Peyer's patch (tissue), 4 donors: ENCODE measurements around the gene TTC31. TPM values are rescaled to one million over a fixed set of nuclear protein-coding genes. Genes with fewer than 3 reads are reported as not detected.
"Not testable (repeated sequence)": the region's sequence is repeated elsewhere in the genome, so short reads cannot be mapped to it uniquely, and the experiment has no call there.

Experiments
- DNase-seq, 3 donors: peaks; one replicate each; pipeline ENCODE4 v3.0.0-alpha.2; 2017 to 2019
- H3K27ac ChIP-seq, 4 donors: fragments of 200-600 bp; sonication (generic); one replicate each; pipeline ENCODE4 v1.5.1; 2016 to 2019
- H3K27me3 ChIP-seq, 2 donors: fragments of 200-600 bp; sonication (generic); one replicate each; pipeline ENCODE4 v1.5.1; 2019
- H3K36me3 ChIP-seq, 3 donors: fragments of 200-600 bp; sonication (generic); one replicate each; pipeline ENCODE4 v1.5.1; 2016 to 2019
- H3K4me1 ChIP-seq, 4 donors: fragments of 200-600 bp; sonication (generic); one replicate each; pipeline ENCODE4 v1.5.1; 2016 to 2019
- H3K4me3 ChIP-seq, 4 donors: fragments of 200-600 bp; sonication (generic); 1 replicate in 3 of 4; 2 replicates in 1 of 4; pipeline ENCODE4 v1.5.1; 2016 to 2019; ENCODE audit warnings: mild to moderate bottlenecking in 1 of 4
- H3K9me3 ChIP-seq, 4 donors: fragments of 200-600 bp; sonication (generic); one replicate each; pipeline ENCODE4 v1.5.1; 2016 to 2019; ENCODE audit warnings: mild to moderate bottlenecking in 1 of 4
- CTCF ChIP-seq, 6 experiments: fragments of 450-650 bp in 4 of 6; fragments of 200-600 bp in 2 of 6; sonication (generic) in 1 of 6; IDR thresholded peaks; one replicate each; pipeline ENCODE4 v1.5.1; 2017 to 2019; ENCODE audit warnings: antibody characterized with exemption in 6 of 6, mild to moderate bottlenecking in 3 of 6, moderate library complexity in 1 of 6
- POLR2A ChIP-seq, 2 donors: fragments of 450-650 bp; IDR thresholded peaks; one replicate each; pipeline ENCODE4 v1.5.1; 2017; ENCODE audit warnings: antibody characterized with exemption in 2 of 2, mild to moderate bottlenecking in 2 of 2, moderate library complexity in 2 of 2
- total RNA-seq, 4 donors: library from RNA; depleted of rRNA; stranded (reverse); fragments of >200 nt; gene quantifications; one replicate each; pipeline ENCODE4 v1.1.0, GENCODE V29; 2016

The TTC31 gene
- total RNA-seq, 4 donors from 2014 or later: 42.9 to 79.5 (median 65.2) TPM

GRCh38 chr2:74460187-74460586 lies 22.7 kb upstream of the TTC31 start:
- H3K27ac ChIP-seq, H3K4me3 ChIP-seq, DNase-seq, H3K9me3 ChIP-seq, H3K27me3 ChIP-seq: not testable (repeated sequence)
- Histone ChIP-seq H3K36me3 (peaks cover 0 to 24% (median 0%) of the 10 kb centered on the region in 3 donors), H3K4me1 (peaks cover 6 to 56% (median 19%) of the 10 kb centered on the region in 4 donors)
- peak in 1 of 2 donors; percentile 3 for TF ChIP-seq POLR2A (IDR thresholded peaks at IDR 0.05)

GRCh38 chr2:74461187-74462053 lies 21.5 kb upstream of the TTC31 start:
- Histone ChIP-seq H3K4me1 (peaks cover 0 to 48% (median 14%) of the 10 kb centered on the region in 4 donors), H3K4me3 (no peak overlapping the region), H3K36me3 (peaks cover 0 to 24% (median 0%) of the 10 kb centered on the region in 3 donors), H3K27ac (no peak overlapping the region), H3K9me3 (no peaks in the 10 kb centered on the region), H3K27me3 (no peaks in the 10 kb centered on the region)
- TF ChIP-seq POLR2A (IDR thresholded peaks at IDR 0.05) (no peak), CTCF (IDR thresholded peaks at IDR 0.05) (no peak)
- DNase-seq: no peak

GRCh38 chr2:74462054-74462785 lies 20.7 kb upstream of the TTC31 start:
- no peak for DNase-seq
- TF ChIP-seq CTCF (IDR thresholded peaks at IDR 0.05): no peak
- no peak for TF ChIP-seq POLR2A (IDR thresholded peaks at IDR 0.05)
- H3K4me1 ChIP-seq: peaks cover 0 to 40% (median 14%) of the 10 kb centered on the region in 4 donors
- peaks cover 0 to 24% (median 0%) of the 10 kb centered on the region in 3 donors for H3K36me3 ChIP-seq
- peak overlapping the region in 1 of 4 donors; percentile 68 for H3K27ac ChIP-seq
- H3K27me3 ChIP-seq: no peaks in the 10 kb centered on the region
- no peak overlapping the region for H3K4me3 ChIP-seq
- no peaks in the 10 kb centered on the region for H3K9me3 ChIP-seq

GRCh38 chr2:74462786-74463105 lies 20.1 kb upstream of the TTC31 start:
- Histone ChIP-seq H3K27ac (peak overlapping the region in 2 of 4 donors; percentile 52 to 68), H3K4me3 (no peak overlapping the region)
- TF ChIP-seq CTCF (IDR thresholded peaks at IDR 0.05): no peak
- TF ChIP-seq POLR2A (IDR thresholded peaks at IDR 0.05): no peak

GRCh38 chr2:74464406-74464805 lies 18.5 kb upstream of the TTC31 start:
- H3K9me3 ChIP-seq: no peaks in the 10 kb centered on the region
- no peak for TF ChIP-seq POLR2A (IDR thresholded peaks at IDR 0.05)
- TF ChIP-seq CTCF (IDR thresholded peaks at IDR 0.05): no peak
- peak overlapping the region; percentile 76 to 98 (median 96) for H3K4me3 ChIP-seq

More at GRCh38 chr2:74462786-74463105, 20.1 kb upstream of the TTC31 start:
- Histone ChIP-seq H3K9me3 (no peaks in the 10 kb centered on the region), H3K36me3 (peaks cover 0 to 24% (median 0%) of the 10 kb centered on the region in 3 donors), H3K4me1 (peaks cover 0 to 40% (median 14%) of the 10 kb centered on the region in 4 donors), H3K27me3 (no peaks in the 10 kb centered on the region)
- DNase-seq: no peak

GRCh38 chr2:74470742-74471141 lies 12.1 kb upstream of the TTC31 start:
- not testable (repeated sequence) for H3K27me3 ChIP-seq, H3K9me3 ChIP-seq, DNase-seq, H3K27ac ChIP-seq, H3K4me3 ChIP-seq
- Histone ChIP-seq H3K36me3 (peaks cover 0 to 17% (median 0%) of the 10 kb centered on the region in 3 donors), H3K4me1 (peaks cover 2 to 24% (median 10%) of the 10 kb centered on the region in 4 donors)

More at GRCh38 chr2:74464406-74464805, 18.5 kb upstream of the TTC31 start:
- DNase-seq: no peak
- peaks cover 0 to 24% (median 0%) of the 10 kb centered on the region in 3 donors for H3K36me3 ChIP-seq
- H3K27ac ChIP-seq: peak overlapping the region; percentile 79 to 91 (median 86)
- no peaks in the 10 kb centered on the region for H3K27me3 ChIP-seq
- H3K4me1 ChIP-seq: peaks cover 0 to 32% (median 10%) of the 10 kb centered on the region in 4 donors
